CD4-positive, CD25-positive, alpha-beta regulatory T cell (primary cell): ENCODE measurements around the gene PAPPA. TPM values are rescaled to one million over a fixed set of nuclear protein-coding genes. Genes with fewer than 3 reads are reported as not detected.

ENCODE experiments used
- ATAC-seq, 2 donors: fragments of 150-1000 bp; cut with Tn5 transposase; one replicate each; pipeline ENCODE4 v1.10.0; 2021; ENCODE audit warnings: low read depth in 2 of 2, moderate number of reproducible peaks in 2 of 2, moderate library complexity in 1 of 2
- DNase-seq, 3 donors: peaks; one replicate each; pipeline versions ENCODE4 v3.0.0 to v3.0.0-alpha.2; 2012 to 2022; ENCODE audit warnings: mixed read lengths in 1 of 3
- H3K27ac ChIP-seq: one replicate; pipeline ENCODE4 v1.7.0; 2013; ENCODE audit warnings: mild to moderate bottlenecking, low read length; ENCODE audit not compliant: insufficient read depth, poor library complexity, severe bottlenecking
- H3K27me3 ChIP-seq: one replicate; pipeline ENCODE4 v1.7.0; 2013; ENCODE audit warnings: low read length; ENCODE audit not compliant: control insufficient read depth, insufficient read depth
- H3K36me3 ChIP-seq: one replicate; pipeline ENCODE4 v1.7.0; 2013; ENCODE audit warnings: mild to moderate bottlenecking, low read length, moderate library complexity; ENCODE audit not compliant: control insufficient read depth, insufficient read depth
- H3K4me1 ChIP-seq: 2 replicates; pipeline ENCODE4 v1.7.0; 2013; ENCODE audit warnings: mild to moderate bottlenecking, low read length; ENCODE audit not compliant: insufficient read depth, control insufficient read depth, poor library complexity, severe bottlenecking
- H3K4me3 ChIP-seq: one replicate; pipeline ENCODE4 v1.7.0; 2013; ENCODE audit warnings: low read depth, mild to moderate bottlenecking, low read length, moderate library complexity
- H3K9me3 ChIP-seq, 2 experiments: 1 replicate in 1 of 2; 2 replicates in 1 of 2; pipeline ENCODE4 v1.7.0; 2013; ENCODE audit warnings: low read length in 2 of 2, mild to moderate bottlenecking in 1 of 2, moderate library complexity in 1 of 2; ENCODE audit not compliant: control insufficient read depth in 2 of 2
- H3K27ac Mint-ChIP-seq, 3 donors: one replicate each; pipeline ENCODE4 v1.8.0; 2020 to 2022; ENCODE audit warnings: mild to moderate bottlenecking in 3 of 3, mixed read lengths in 3 of 3, moderate library complexity in 2 of 3
- H3K27me3 Mint-ChIP-seq: one replicate; pipeline ENCODE4 v1.8.0; 2022; ENCODE audit warnings: mild to moderate bottlenecking, mixed read lengths
- H3K36me3 Mint-ChIP-seq: one replicate; pipeline ENCODE4 v1.8.0; 2020; ENCODE audit warnings: mixed read lengths
- H3K4me1 Mint-ChIP-seq, 4 donors: one replicate each; pipeline ENCODE4 v1.8.0; 2020 to 2022; ENCODE audit warnings: mixed read lengths in 4 of 4, mild to moderate bottlenecking in 1 of 4
- H3K4me3 Mint-ChIP-seq, 4 donors: one replicate each; pipeline ENCODE4 v1.8.0; 2020 to 2022; ENCODE audit warnings: mild to moderate bottlenecking in 4 of 4, mixed read lengths in 4 of 4, moderate library complexity in 3 of 4
- H3K9me3 Mint-ChIP-seq, 7 donors: one replicate each; pipeline ENCODE4 v1.8.0; 2020 to 2022; ENCODE audit warnings: mixed read lengths in 7 of 7, mild to moderate bottlenecking in 3 of 7, moderate library complexity in 2 of 7
- polyA plus RNA-seq, 4 donors: library from polyadenylated mRNA; unstranded; fragments of 300-500 nt; fragmentation: Illumina TruSeq; gene quantifications; one replicate each; pipeline ENCODE4 v1.2.3, GENCODE V29; 2021
- total RNA-seq: library from RNA; stranded (reverse); gene quantifications from one replicate; pipeline ENCODE4 v1.2.3, GENCODE V29; 2022

The PAPPA gene
- total and polyA plus RNA-seq, 5 donors from 2014 or later = 0.01 to 0.42 (median 0.09) TPM; not detected in 1

DNA sequence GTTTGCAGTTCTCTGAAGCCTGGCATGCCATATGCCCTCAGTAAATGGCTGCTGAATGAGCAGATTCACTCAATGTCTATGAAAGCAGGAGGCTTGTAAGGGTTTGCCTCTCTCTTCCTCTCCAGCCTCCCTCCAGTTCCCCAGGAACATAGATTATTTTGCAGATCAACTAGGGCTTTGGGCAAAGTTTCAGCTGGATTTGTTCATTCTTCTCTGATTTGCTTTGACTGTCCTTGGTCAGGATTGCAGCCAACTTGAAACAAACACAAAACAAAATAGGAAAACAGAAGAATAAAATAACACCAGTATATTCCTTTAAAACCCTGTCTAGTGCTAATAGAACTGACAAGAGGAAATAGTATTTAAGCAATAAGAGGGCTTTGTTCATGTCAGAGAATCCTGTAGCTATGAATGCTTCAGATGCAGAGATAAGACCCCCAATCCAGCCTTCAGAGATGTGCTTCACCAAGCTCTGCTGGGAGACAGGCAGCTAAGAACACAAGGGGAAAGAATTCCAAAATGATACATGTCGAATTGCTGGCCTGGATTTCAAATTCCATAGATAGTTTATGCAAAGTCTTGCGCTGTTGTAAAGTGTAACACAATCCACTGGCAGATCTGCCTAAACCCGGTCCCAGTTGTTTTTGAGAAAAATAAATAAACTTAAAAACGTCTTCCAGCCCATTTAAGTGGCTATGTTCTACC is 174.3 kb downstream of the PAPPA start:
- no peaks in the 10 kb centered on the region for H3K4me1 ChIP-seq
- H3K4me3 ChIP-seq = no peak overlapping the region
- Mint-ChIP-seq H3K27ac (no peak overlapping the region), H3K9me3 (peaks cover 0 to 3% (median 0%) of the 10 kb centered on the region in 7 donors), H3K36me3 (no peaks in the 10 kb centered on the region), H3K4me3 (no peak overlapping the region), H3K27me3 (no peaks in the 10 kb centered on the region), H3K4me1 (no peaks in the 10 kb centered on the region)
- no peak for ATAC-seq
- no peaks in the 10 kb centered on the region for H3K36me3 ChIP-seq
- no peak for DNase-seq
- H3K27me3 ChIP-seq = no peaks in the 10 kb centered on the region
- no peaks in the 10 kb centered on the region for H3K9me3 ChIP-seq
- H3K27ac ChIP-seq = no peak overlapping the region

DNA sequence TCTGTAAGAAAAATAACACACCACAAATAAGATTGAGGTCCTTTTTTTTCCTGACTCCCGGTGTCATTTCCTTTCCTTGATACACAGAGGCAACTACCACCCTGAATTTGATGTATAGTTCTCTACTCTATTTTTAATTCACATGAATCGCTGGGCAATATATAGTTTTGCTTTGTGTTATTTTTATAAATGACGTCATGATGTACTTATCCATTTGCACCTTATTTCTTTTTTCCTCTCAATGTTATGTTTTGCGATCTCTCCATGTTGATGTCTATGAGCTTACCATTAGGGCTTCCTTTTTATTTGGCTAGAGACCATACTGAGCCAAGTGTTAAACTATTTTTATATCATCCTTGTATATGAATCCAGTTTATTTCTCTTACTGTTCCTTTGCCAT is 175.9 kb downstream of the PAPPA start:
- H3K27ac Mint-ChIP-seq = no peak overlapping the region
- ATAC-seq = no peak
- Histone ChIP-seq H3K27ac (no peak overlapping the region), H3K9me3 (no peaks in the 10 kb centered on the region), H3K4me3 (no peak overlapping the region), H3K27me3 (no peaks in the 10 kb centered on the region), H3K4me1 (no peaks in the 10 kb centered on the region), H3K36me3 (no peaks in the 10 kb centered on the region)
- no peak overlapping the region for H3K4me3 Mint-ChIP-seq
- H3K27me3 Mint-ChIP-seq = no peaks in the 10 kb centered on the region
- DNase-seq = no peak
- H3K36me3 Mint-ChIP-seq = no peaks in the 10 kb centered on the region
- peaks cover 0 to 3% (median 0%) of the 10 kb centered on the region in 7 donors for H3K9me3 Mint-ChIP-seq
- no peaks in the 10 kb centered on the region for H3K4me1 Mint-ChIP-seq

DNA sequence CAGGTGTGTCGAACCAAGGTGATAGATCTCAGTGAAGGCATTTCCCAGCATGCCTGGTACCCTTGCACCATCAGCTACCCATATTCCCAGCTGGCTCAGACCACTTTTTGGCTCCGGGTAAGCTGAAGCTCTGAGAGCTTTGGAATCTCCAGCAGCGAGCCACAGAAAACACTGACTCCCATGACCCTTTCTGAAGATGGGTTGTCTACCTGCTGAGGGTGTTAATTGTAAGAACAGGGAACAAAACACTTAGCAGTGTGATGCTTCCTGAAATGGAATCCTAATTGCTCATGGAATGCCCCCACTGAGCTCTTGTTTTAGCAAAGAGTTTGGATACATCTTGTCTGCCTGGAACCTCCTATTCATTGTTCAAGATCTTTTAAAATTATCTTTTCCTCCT is 177.7 kb downstream of the PAPPA start:
- Mint-ChIP-seq H3K27ac (no peak overlapping the region), H3K27me3 (no peaks in the 10 kb centered on the region), H3K4me3 (no peak overlapping the region), H3K36me3 (no peaks in the 10 kb centered on the region), H3K9me3 (peaks cover 0 to 3% (median 0%) of the 10 kb centered on the region in 7 donors), H3K4me1 (no peaks in the 10 kb centered on the region)
- no peaks in the 10 kb centered on the region for H3K9me3 ChIP-seq
- H3K27ac ChIP-seq = no peak overlapping the region
- no peaks in the 10 kb centered on the region for H3K4me1 ChIP-seq
- no peak for ATAC-seq
- H3K27me3 ChIP-seq = no peaks in the 10 kb centered on the region
- H3K36me3 ChIP-seq = no peaks in the 10 kb centered on the region
- no peak overlapping the region for H3K4me3 ChIP-seq
- DNase-seq = no peak

DNA sequence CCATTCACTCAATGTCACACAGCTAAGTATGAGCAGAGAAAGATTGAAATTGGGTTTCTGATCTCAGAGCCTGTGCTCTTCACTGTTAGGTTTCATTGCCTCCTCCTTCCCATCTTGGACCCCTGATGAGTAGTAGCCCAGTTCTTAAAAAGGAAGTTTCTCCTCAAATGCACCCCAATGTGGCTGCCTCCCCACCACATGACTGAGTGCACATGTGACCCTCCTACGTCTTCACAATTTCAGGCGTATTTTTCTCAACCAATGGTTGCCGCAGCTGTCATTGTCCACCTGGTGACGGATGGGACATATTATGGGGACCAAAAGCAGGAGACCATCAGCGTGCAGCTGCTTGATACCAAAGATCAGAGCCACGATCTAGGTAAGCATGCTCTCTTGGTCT is 178.5 kb downstream of the PAPPA start:
- H3K4me1 ChIP-seq = no peaks in the 10 kb centered on the region
- ATAC-seq (no peak), DNase-seq (no peak)
- no peaks in the 10 kb centered on the region for H3K9me3 ChIP-seq
- no peak overlapping the region for H3K27ac ChIP-seq
- Mint-ChIP-seq H3K27me3 (no peaks in the 10 kb centered on the region), H3K4me1 (no peaks in the 10 kb centered on the region), H3K4me3 (no peak overlapping the region), H3K27ac (no peak overlapping the region), H3K9me3 (peaks cover 0 to 5% (median 0%) of the 10 kb centered on the region in 7 donors), H3K36me3 (no peaks in the 10 kb centered on the region)
- H3K27me3 ChIP-seq = no peaks in the 10 kb centered on the region
- H3K36me3 ChIP-seq = no peaks in the 10 kb centered on the region
- no peak overlapping the region for H3K4me3 ChIP-seq

DNA sequence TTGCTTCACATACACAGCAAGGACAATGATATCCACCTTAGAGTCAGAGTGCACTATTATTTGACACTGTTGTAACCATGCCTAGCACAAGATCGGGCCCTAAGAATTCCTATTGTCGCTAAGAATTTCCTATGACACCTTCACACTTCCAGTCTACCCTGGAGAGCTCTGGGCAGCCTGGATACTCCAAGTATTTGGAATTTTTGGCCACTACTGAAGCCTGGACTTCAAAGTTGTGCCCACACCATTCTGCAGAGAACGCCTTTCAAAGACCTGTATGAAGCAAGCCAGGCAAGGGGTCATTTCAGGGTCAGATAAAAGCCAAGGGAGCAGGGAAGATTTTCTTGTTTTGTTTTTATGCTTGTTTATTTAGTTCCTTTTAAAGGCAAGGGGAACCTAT is 179.7 kb downstream of the PAPPA start:
- H3K4me3 Mint-ChIP-seq = no peak overlapping the region
- H3K4me1 Mint-ChIP-seq = no peaks in the 10 kb centered on the region
- H3K27ac Mint-ChIP-seq = no peak overlapping the region
- peaks cover 0 to 5% (median 0%) of the 10 kb centered on the region in 7 donors for H3K9me3 Mint-ChIP-seq
- H3K27ac ChIP-seq = no peak overlapping the region
- no peaks in the 10 kb centered on the region for H3K27me3 ChIP-seq
- no peaks in the 10 kb centered on the region for H3K36me3 Mint-ChIP-seq
- H3K4me3 ChIP-seq = no peak overlapping the region
- no peaks in the 10 kb centered on the region for H3K4me1 ChIP-seq
- DNase-seq (no peak), ATAC-seq (no peak)
- H3K9me3 ChIP-seq = no peaks in the 10 kb centered on the region
- no peaks in the 10 kb centered on the region for H3K36me3 ChIP-seq
- H3K27me3 Mint-ChIP-seq = peaks cover 3% of the 10 kb centered on the region

DNA sequence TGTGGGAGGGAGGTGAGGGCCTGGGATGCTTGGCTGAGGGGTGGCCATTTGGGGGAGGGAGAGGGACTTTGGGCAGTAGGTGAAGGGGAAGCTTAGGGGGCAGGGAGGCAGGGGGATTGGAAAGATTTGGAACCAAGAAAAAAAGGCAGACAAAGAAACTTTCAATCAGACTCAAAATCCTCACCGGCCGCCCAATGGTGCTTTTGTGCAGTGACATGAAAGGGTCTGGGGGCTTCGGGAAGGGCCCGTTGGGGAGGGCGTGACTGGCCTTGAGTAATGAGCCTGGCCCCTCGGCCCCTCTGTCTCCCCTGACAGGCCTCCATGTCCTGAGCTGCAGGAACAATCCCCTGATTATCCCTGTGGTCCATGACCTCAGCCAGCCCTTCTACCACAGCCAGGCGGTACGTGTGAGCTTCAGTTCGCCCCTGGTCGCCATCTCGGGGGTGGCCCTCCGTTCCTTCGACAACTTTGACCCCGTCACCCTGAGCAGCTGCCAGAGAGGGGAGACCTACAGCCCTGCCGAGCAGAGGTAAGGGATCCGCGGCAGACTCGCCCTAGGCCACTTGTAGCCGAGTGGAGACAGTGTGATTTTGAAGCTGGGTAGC is 181.1 kb downstream of the PAPPA start:
- Mint-ChIP-seq H3K4me1 (no peaks in the 10 kb centered on the region), H3K9me3 (peaks cover 0 to 5% (median 0%) of the 10 kb centered on the region in 7 donors), H3K27ac (no peak overlapping the region), H3K4me3 (no peak overlapping the region), H3K36me3 (no peaks in the 10 kb centered on the region), H3K27me3 (peaks cover 5% of the 10 kb centered on the region)
- H3K9me3 ChIP-seq = no peaks in the 10 kb centered on the region
- ATAC-seq = no peak
- no peaks in the 10 kb centered on the region for H3K4me1 ChIP-seq
- no peak overlapping the region for H3K4me3 ChIP-seq
- no peaks in the 10 kb centered on the region for H3K27me3 ChIP-seq
- H3K36me3 ChIP-seq = no peaks in the 10 kb centered on the region
- DNase-seq = no peak
- no peak overlapping the region for H3K27ac ChIP-seq

DNA sequence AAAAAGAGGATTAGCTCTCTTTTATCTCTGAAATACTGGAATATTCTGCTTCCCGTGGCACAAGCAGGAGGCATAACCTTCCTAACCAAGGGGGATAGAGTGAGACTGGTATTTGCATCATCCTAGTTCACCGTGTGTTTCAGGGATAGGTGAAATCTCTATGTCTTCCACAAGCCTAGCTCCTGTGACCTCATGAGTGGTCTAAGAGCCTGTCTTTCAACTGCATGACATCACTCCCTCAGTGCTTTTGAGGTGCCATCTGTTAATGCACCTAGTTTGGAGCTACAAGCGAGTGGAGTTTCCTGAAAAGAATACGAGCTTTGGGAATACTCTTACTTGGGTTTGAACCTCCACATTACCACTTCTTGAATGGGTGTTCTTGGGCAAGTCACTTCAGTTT is 181.8 kb downstream of the PAPPA start:
- no peak for ATAC-seq
- H3K9me3 Mint-ChIP-seq = peaks cover 0 to 5% (median 0%) of the 10 kb centered on the region in 7 donors
- H3K27ac ChIP-seq = no peak overlapping the region
- peaks cover 5% of the 10 kb centered on the region for H3K27me3 Mint-ChIP-seq
- H3K4me1 ChIP-seq = no peaks in the 10 kb centered on the region
- H3K4me3 ChIP-seq = no peak overlapping the region
- no peak overlapping the region for H3K27ac Mint-ChIP-seq
- no peaks in the 10 kb centered on the region for H3K36me3 Mint-ChIP-seq
- H3K9me3 ChIP-seq = no peaks in the 10 kb centered on the region
- no peaks in the 10 kb centered on the region for H3K36me3 ChIP-seq
- no peak for DNase-seq
- no peaks in the 10 kb centered on the region for H3K4me1 Mint-ChIP-seq
- H3K27me3 ChIP-seq = no peaks in the 10 kb centered on the region
- H3K4me3 Mint-ChIP-seq = no peak overlapping the region
